GM12874 (cell line): ENCODE data around the gene GSTT2B.

ENCODE experiments used
- TF ChIP-seq, protein P1 (sequence below): IDR thresholded peaks from 2 replicates; pipeline ENCODE4 v1.5.1; 2011; ENCODE audit warnings: low read depth, mild to moderate bottlenecking, control low read depth, low read length, moderate library complexity; ENCODE audit not compliant: insufficient read depth

GSTT2B gene

DNA sequence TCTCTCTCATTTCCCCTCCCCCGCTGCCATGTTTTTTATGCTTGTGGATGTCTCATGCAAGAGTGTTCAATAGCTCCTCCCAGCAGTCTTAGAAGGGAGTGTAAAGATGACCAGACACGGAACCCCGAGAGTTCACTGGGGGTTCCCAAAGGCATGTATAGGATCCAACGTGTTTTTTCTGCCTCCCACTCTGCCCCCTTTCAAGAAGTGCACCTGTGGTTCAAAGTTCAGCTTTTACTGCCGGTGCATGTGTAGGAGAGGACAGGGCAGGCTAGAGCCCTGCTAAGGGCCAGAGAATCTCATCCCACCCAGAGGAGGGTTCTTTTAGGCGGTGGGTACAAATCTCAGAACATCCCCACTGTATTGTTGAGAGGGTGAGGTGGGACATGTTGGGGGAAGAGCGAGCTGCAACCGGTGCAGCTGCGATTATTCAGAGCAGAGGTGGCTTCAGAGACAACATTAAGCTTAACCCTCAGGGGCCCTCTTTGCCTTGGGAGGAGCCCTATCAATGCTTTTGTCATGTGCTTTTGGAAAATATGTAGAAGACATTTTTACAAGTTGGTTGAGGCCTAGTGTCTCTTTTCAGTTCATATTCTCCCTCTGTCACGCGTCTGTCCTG is 52.3 kb downstream of the GSTT2B start:
- TF ChIP-seq, protein P1, sequence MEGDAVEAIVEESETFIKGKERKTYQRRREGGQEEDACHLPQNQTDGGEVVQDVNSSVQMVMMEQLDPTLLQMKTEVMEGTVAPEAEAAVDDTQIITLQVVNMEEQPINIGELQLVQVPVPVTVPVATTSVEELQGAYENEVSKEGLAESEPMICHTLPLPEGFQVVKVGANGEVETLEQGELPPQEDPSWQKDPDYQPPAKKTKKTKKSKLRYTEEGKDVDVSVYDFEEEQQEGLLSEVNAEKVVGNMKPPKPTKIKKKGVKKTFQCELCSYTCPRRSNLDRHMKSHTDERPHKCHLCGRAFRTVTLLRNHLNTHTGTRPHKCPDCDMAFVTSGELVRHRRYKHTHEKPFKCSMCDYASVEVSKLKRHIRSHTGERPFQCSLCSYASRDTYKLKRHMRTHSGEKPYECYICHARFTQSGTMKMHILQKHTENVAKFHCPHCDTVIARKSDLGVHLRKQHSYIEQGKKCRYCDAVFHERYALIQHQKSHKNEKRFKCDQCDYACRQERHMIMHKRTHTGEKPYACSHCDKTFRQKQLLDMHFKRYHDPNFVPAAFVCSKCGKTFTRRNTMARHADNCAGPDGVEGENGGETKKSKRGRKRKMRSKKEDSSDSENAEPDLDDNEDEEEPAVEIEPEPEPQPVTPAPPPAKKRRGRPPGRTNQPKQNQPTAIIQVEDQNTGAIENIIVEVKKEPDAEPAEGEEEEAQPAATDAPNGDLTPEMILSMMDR: no peak
